OCI-LY1 (cell line): ENCODE results near the gene PNRC1.

Experiments used
- H2AFZ ChIP-seq: fragments of 200-600 bp; sonication (generic), shearing (Covaris generic); 2 replicates; pipeline ENCODE4 v1.6.0; 2014; ENCODE audit warnings: antibody characterized with exemption, mild to moderate bottlenecking, low read length
- H3F3A ChIP-seq: fragments of 200-600 bp; sonication (generic), shearing (Covaris generic); 2 replicates; pipeline ENCODE4 v1.6.0; 2014; ENCODE audit warnings: mild to moderate bottlenecking, antibody characterized with exemption, low read length, moderate library complexity; ENCODE audit not compliant: insufficient read depth
- H3K27ac ChIP-seq: fragments of 200-600 bp; sonication (generic); 2 replicates; pipeline ENCODE4 v1.5.1; 2014; ENCODE audit warnings: low read length, mixed run types, mild to moderate bottlenecking, low read depth; ENCODE audit not compliant: poor library complexity, severe bottlenecking
- H3K27me3 ChIP-seq: fragments of 200-600 bp; sonication (generic); 2 replicates; pipeline ENCODE4 v1.6.0; 2014; ENCODE audit warnings: antibody characterized with exemption, mild to moderate bottlenecking, low read length, moderate library complexity; ENCODE audit not compliant: insufficient read depth
- H3K36me3 ChIP-seq: fragments of 200-600 bp; sonication (generic); 2 replicates; pipeline ENCODE4 v1.6.1; 2014; ENCODE audit warnings: mild to moderate bottlenecking, antibody characterized with exemption, low read length, moderate library complexity, mixed read lengths; ENCODE audit not compliant: insufficient read depth
- H3K4me1 ChIP-seq: fragments of 200-600 bp; sonication (generic); 2 replicates; pipeline ENCODE4 v1.5.1; 2014; ENCODE audit warnings: mild to moderate bottlenecking, low read length, moderate library complexity; ENCODE audit not compliant: insufficient read depth, severe bottlenecking
- H3K4me2 ChIP-seq: fragments of 200-600 bp; sonication (generic), shearing (Covaris generic); 2 replicates; pipeline ENCODE4 v1.6.1; 2014; ENCODE audit warnings: low read length
- H3K4me3 ChIP-seq: fragments of 200-600 bp; sonication (generic); 2 replicates; pipeline ENCODE4 v1.5.1; 2014; ENCODE audit warnings: low read length, low read depth, mild to moderate bottlenecking, mixed read lengths; ENCODE audit not compliant: poor library complexity, severe bottlenecking
- H3K79me2 ChIP-seq: fragments of 200-600 bp; shearing (Covaris generic); 2 replicates; pipeline ENCODE4 v1.6.1; 2016; ENCODE audit warnings: mixed run types, low read length, mixed read lengths; ENCODE audit not compliant: insufficient read depth
- H3K9ac ChIP-seq: fragments of 200-600 bp; sonication (generic), shearing (Covaris generic); 2 replicates; pipeline ENCODE4 v1.6.1; 2014; ENCODE audit warnings: mild to moderate bottlenecking, low read length, mixed read lengths
- H3K9me2 ChIP-seq: fragments of 200-600 bp; sonication (generic), shearing (Covaris generic); 2 replicates; pipeline ENCODE4 v1.6.1; 2014; ENCODE audit warnings: low read depth, mild to moderate bottlenecking, low read length, mixed read lengths
- H3K9me3 ChIP-seq: fragments of 200-600 bp; shearing (Covaris generic); 2 replicates; pipeline ENCODE4 v1.6.1; 2014; ENCODE audit warnings: low read length, mixed read lengths
- H4K20me1 ChIP-seq: fragments of 200-600 bp; sonication (generic), shearing (Covaris generic); 2 replicates; pipeline ENCODE4 v1.6.0; 2016; ENCODE audit warnings: mild to moderate bottlenecking, low read length; ENCODE audit not compliant: insufficient read depth
- CTCF ChIP-seq: fragments of 200-600 bp; sonication (generic), shearing (Covaris generic); IDR thresholded peaks from 2 replicates; pipeline ENCODE4 v1.5.1; 2017; ENCODE audit warnings: mild to moderate bottlenecking, antibody characterized with exemption, low read length, moderate library complexity, mixed read lengths
- EZH2 ChIP-seq: fragments of 200-600 bp; sonication (generic), shearing (Covaris generic); IDR thresholded peaks from 2 replicates; pipeline ENCODE4 v1.8.0; 2017; ENCODE audit warnings: borderline replicate concordance, mixed run types, mild to moderate bottlenecking, antibody characterized with exemption, low read length, moderate library complexity, mixed read lengths

Gene PNRC1

GRCh38 chr6:89098461-89098860 lies 17.9 kb downstream of the PNRC1 start:
- no peaks in the 10 kb centered on the region for H3K36me3 ChIP-seq
- TF ChIP-seq EZH2 = no peak
- no peak for TF ChIP-seq CTCF
- no peaks in the 10 kb centered on the region for H3K9me2 ChIP-seq
- no peaks in the 10 kb centered on the region for H3K9me3 ChIP-seq
- H3K27ac ChIP-seq = no peak overlapping the region
- no peaks in the 10 kb centered on the region for H3K27me3 ChIP-seq
- H3F3A ChIP-seq = no peaks in the 10 kb centered on the region
- H2AFZ ChIP-seq = no peak overlapping the region
- H4K20me1 ChIP-seq = no peaks in the 10 kb centered on the region
- no peak overlapping the region for H3K4me2 ChIP-seq
- H3K79me2 ChIP-seq = no peaks in the 10 kb centered on the region
- no peak overlapping the region for H3K9ac ChIP-seq
- no peak overlapping the region for H3K4me3 ChIP-seq
- H3K4me1 ChIP-seq = no peaks in the 10 kb centered on the region

GRCh38 chr6:89100114-89100513 lies 19.6 kb downstream of the PNRC1 start:
- Histone ChIP-seq H3K27me3 (no peaks in the 10 kb centered on the region), H3K9ac (no peak overlapping the region), H3K9me3 (no peaks in the 10 kb centered on the region), H3F3A (no peaks in the 10 kb centered on the region), H3K9me2 (no peaks in the 10 kb centered on the region), H3K36me3 (no peaks in the 10 kb centered on the region), H4K20me1 (no peaks in the 10 kb centered on the region), H3K4me1 (no peaks in the 10 kb centered on the region), H3K27ac (no peak overlapping the region), H3K4me3 (no peak overlapping the region), H3K4me2 (no peak overlapping the region), H3K79me2 (no peaks in the 10 kb centered on the region), H2AFZ (no peak overlapping the region)
- TF ChIP-seq EZH2 (no peak), CTCF (no peak)

GRCh38 chr6:89110284-89110683 lies 29.7 kb downstream of the PNRC1 start:
- Histone ChIP-seq H2AFZ (no peak overlapping the region), H3K4me1 (no peaks in the 10 kb centered on the region)

More at GRCh38 chr6:89110284-89110683, 29.7 kb downstream of the PNRC1 start:
- Histone ChIP-seq H3K27me3 (no peaks in the 10 kb centered on the region), H3K9me3 (no peaks in the 10 kb centered on the region), H3K4me2 (no peak overlapping the region), H3K9ac (no peak overlapping the region), H3K79me2 (no peaks in the 10 kb centered on the region), H3K27ac (no peak overlapping the region), H3K9me2 (no peaks in the 10 kb centered on the region), H4K20me1 (no peaks in the 10 kb centered on the region), H3K4me3 (no peak overlapping the region), H3F3A (no peaks in the 10 kb centered on the region), H3K36me3 (no peaks in the 10 kb centered on the region)
- TF ChIP-seq CTCF = no peak
- TF ChIP-seq EZH2 = no peak
